T-helper 17 cell (primary cell): ENCODE results near the gene FCSK. TPM values are rescaled to one million over a fixed set of nuclear protein-coding genes. Genes with fewer than 3 reads are reported as not detected.

Experiments used
- ATAC-seq: fragments of 150-1000 bp; cut with Tn5 transposase; 2 replicates; pipeline ENCODE4 v1.10.0; 2021; ENCODE audit warnings: mild to moderate bottlenecking, moderate library complexity
- DNase-seq, 3 donors: peaks; one replicate each; pipeline versions ENCODE4 v3.0.0 to v3.0.0-alpha.2; 2020 to 2021
- H3K9me3 ChIP-seq: one replicate; pipeline ENCODE4 v1.7.0; 2013; ENCODE audit warnings: low read length, mild to moderate bottlenecking; ENCODE audit not compliant: control insufficient read depth, poor library complexity, severe bottlenecking
- H3K27ac Mint-ChIP-seq: one replicate; pipeline ENCODE4 v1.8.0; 2022; ENCODE audit warnings: mild to moderate bottlenecking, moderate library complexity, mixed read lengths
- H3K27me3 Mint-ChIP-seq: one replicate; pipeline ENCODE4 v1.8.0; 2022; ENCODE audit warnings: mixed read lengths
- H3K36me3 Mint-ChIP-seq: one replicate; pipeline ENCODE4 v1.8.0; 2022; ENCODE audit warnings: low read depth, mixed read lengths
- H3K4me1 Mint-ChIP-seq: one replicate; pipeline ENCODE4 v1.8.0; 2022; ENCODE audit warnings: mild to moderate bottlenecking, mixed read lengths
- H3K4me3 Mint-ChIP-seq: one replicate; pipeline ENCODE4 v1.8.0; 2022; ENCODE audit warnings: mild to moderate bottlenecking, moderate library complexity, mixed read lengths
- total RNA-seq, 4 donors: library from RNA in 2 of 4; stranded (reverse) in 2 of 4; gene quantifications; one replicate each; pipeline ENCODE4 v1.2.3 and lab custom pipeline; 2022 to 2026

Gene FCSK
- total RNA-seq, 2 donors from 2014 or later: 27.1 to 27.7 TPM

- DNase-seq: no peak
- H3K27ac Mint-ChIP-seq: peak overlapping the region; percentile 92
Observed at GRCh38 chr16:70453892-70454221, 538 bp upstream of the FCSK start.

GRCh38 chr16:70455910-70456309 lies 1.5 kb downstream of the FCSK start:
- peak overlapping the region; percentile 92 for H3K27ac Mint-ChIP-seq
- ATAC-seq (no peak), DNase-seq (no peak)
- no peaks in the 10 kb centered on the region for H3K9me3 ChIP-seq
- no peaks in the 10 kb centered on the region for H3K36me3 Mint-ChIP-seq
- H3K4me3 Mint-ChIP-seq: no peak overlapping the region
- H3K27me3 Mint-ChIP-seq: no peaks in the 10 kb centered on the region
- peaks cover 18% of the 10 kb centered on the region for H3K4me1 Mint-ChIP-seq

More at GRCh38 chr16:70453892-70454221, 538 bp upstream of the FCSK start:
- H3K4me1 Mint-ChIP-seq: peaks cover 18% of the 10 kb centered on the region
- no peaks in the 10 kb centered on the region for H3K9me3 ChIP-seq
- H3K36me3 Mint-ChIP-seq: no peaks in the 10 kb centered on the region
- no peaks in the 10 kb centered on the region for H3K27me3 Mint-ChIP-seq
- ATAC-seq: no peak
- H3K4me3 Mint-ChIP-seq: peak overlapping the region; percentile 94

- no peak for ATAC-seq
- Mint-ChIP-seq H3K4me1 (peaks cover 20% of the 10 kb centered on the region), H3K36me3 (no peaks in the 10 kb centered on the region), H3K27ac (no peak overlapping the region), H3K4me3 (no peak overlapping the region), H3K27me3 (no peaks in the 10 kb centered on the region)
- DNase-seq: no peak
- H3K9me3 ChIP-seq: no peaks in the 10 kb centered on the region
Observed at GRCh38 chr16:70457446-70458166, 3.2 kb downstream of the FCSK start.

GRCh38 chr16:70460737-70461261 lies 6.4 kb downstream of the FCSK start:
- Mint-ChIP-seq H3K36me3 (no peaks in the 10 kb centered on the region), H3K4me1 (peaks cover 8% of the 10 kb centered on the region), H3K27me3 (no peaks in the 10 kb centered on the region), H3K27ac (no peak overlapping the region), H3K4me3 (no peak overlapping the region)
- no peaks in the 10 kb centered on the region for H3K9me3 ChIP-seq
- ATAC-seq (no peak), DNase-seq (no peak)

- Mint-ChIP-seq H3K4me1 (peaks cover 2% of the 10 kb centered on the region), H3K4me3 (no peak overlapping the region), H3K27me3 (no peaks in the 10 kb centered on the region), H3K27ac (no peak overlapping the region), H3K36me3 (peaks cover 2% of the 10 kb centered on the region)
- ATAC-seq (no peak), DNase-seq (no peak)
- no peaks in the 10 kb centered on the region for H3K9me3 ChIP-seq
Observed at GRCh38 chr16:70463235-70463634, 8.8 kb downstream of the FCSK start.

- no peaks in the 10 kb centered on the region for H3K27me3 Mint-ChIP-seq
- H3K36me3 Mint-ChIP-seq: peaks cover 2% of the 10 kb centered on the region
- H3K27ac Mint-ChIP-seq: no peak overlapping the region
- no peak overlapping the region for H3K4me3 Mint-ChIP-seq
- peaks cover 5% of the 10 kb centered on the region for H3K4me1 Mint-ChIP-seq
- H3K9me3 ChIP-seq: no peaks in the 10 kb centered on the region
- ATAC-seq (no peak), DNase-seq (no peak)
Observed at GRCh38 chr16:70465999-70466804, 11.8 kb downstream of the FCSK start.

- H3K27me3 Mint-ChIP-seq: no peaks in the 10 kb centered on the region
- no peak for DNase-seq
- H3K27ac Mint-ChIP-seq: no peak overlapping the region
- H3K4me3 Mint-ChIP-seq: no peak overlapping the region
- no peaks in the 10 kb centered on the region for H3K9me3 ChIP-seq
- ATAC-seq: no peak
- peaks cover 3% of the 10 kb centered on the region for H3K4me1 Mint-ChIP-seq
- H3K36me3 Mint-ChIP-seq: peaks cover 2% of the 10 kb centered on the region
Observed at GRCh38 chr16:70466805-70467076, 12.3 kb downstream of the FCSK start.

GRCh38 chr16:70467113-70467512 lies 12.7 kb downstream of the FCSK start:
- Mint-ChIP-seq H3K36me3 (peaks cover 2% of the 10 kb centered on the region), H3K4me3 (no peak overlapping the region), H3K27ac (no peak overlapping the region), H3K4me1 (peaks cover 3% of the 10 kb centered on the region), H3K27me3 (no peaks in the 10 kb centered on the region)
- no peak for ATAC-seq
- DNase-seq: no peak
- H3K9me3 ChIP-seq: no peaks in the 10 kb centered on the region

- Mint-ChIP-seq H3K27me3 (no peaks in the 10 kb centered on the region), H3K36me3 (peaks cover 2% of the 10 kb centered on the region), H3K27ac (no peak overlapping the region), H3K4me3 (no peak overlapping the region), H3K4me1 (peaks cover 3% of the 10 kb centered on the region)
- no peaks in the 10 kb centered on the region for H3K9me3 ChIP-seq
- no peak for ATAC-seq
- DNase-seq: no peak
Observed at GRCh38 chr16:70467608-70468007, 13.2 kb downstream of the FCSK start.

- H3K27me3 Mint-ChIP-seq: no peaks in the 10 kb centered on the region
- H3K4me1 Mint-ChIP-seq: peaks cover 6% of the 10 kb centered on the region
- peaks cover 2% of the 10 kb centered on the region for H3K36me3 Mint-ChIP-seq
- no peaks in the 10 kb centered on the region for H3K9me3 ChIP-seq
- ATAC-seq (no peak), DNase-seq (no peak)
- H3K4me3 Mint-ChIP-seq: no peak overlapping the region
- H3K27ac Mint-ChIP-seq: peak overlapping the region; percentile 75
Observed at GRCh38 chr16:70468776-70469525, 14.6 kb downstream of the FCSK start.

- no peaks in the 10 kb centered on the region for H3K9me3 ChIP-seq
- H3K27ac Mint-ChIP-seq: peak overlapping the region; percentile 75
- ATAC-seq (no peak), DNase-seq (no peak)
- no peaks in the 10 kb centered on the region for H3K27me3 Mint-ChIP-seq
- no peak overlapping the region for H3K4me3 Mint-ChIP-seq
- H3K4me1 Mint-ChIP-seq: peaks cover 7% of the 10 kb centered on the region
- peaks cover 2% of the 10 kb centered on the region for H3K36me3 Mint-ChIP-seq
Observed at GRCh38 chr16:70470141-70470926, 15.9 kb downstream of the FCSK start.

GRCh38 chr16:70470927-70471341 lies 16.5 kb downstream of the FCSK start:
- DNase-seq: no peak
- no peaks in the 10 kb centered on the region for H3K9me3 ChIP-seq
- Mint-ChIP-seq H3K27me3 (no peaks in the 10 kb centered on the region), H3K4me1 (peaks cover 7% of the 10 kb centered on the region), H3K27ac (no peak overlapping the region), H3K4me3 (no peak overlapping the region), H3K36me3 (peaks cover 2% of the 10 kb centered on the region)
- ATAC-seq: no peak
